Neural cell (in vitro differentiated cells): ENCODE data around the gene INPP5F. TPM values are rescaled to one million over a fixed set of nuclear protein-coding genes. Genes with fewer than 3 reads are reported as not detected.

Experiments used
- H2AFZ ChIP-seq: fragments of 200-600, 300-800 bp; sonication (generic), shearing (Covaris generic); 2 replicates; pipeline ENCODE4 v1.6.0; 2014; ENCODE audit warnings: low read depth, mild to moderate bottlenecking, antibody characterized with exemption, low read length, moderate library complexity
- H3F3A ChIP-seq: fragments of 200-600 bp; shearing (Covaris generic); 2 replicates; pipeline ENCODE4 v1.6.1; 2016; ENCODE audit warnings: mild to moderate bottlenecking, moderate library complexity, mixed read lengths, antibody characterized with exemption, low read length; ENCODE audit not compliant: insufficient read depth, poor library complexity, severe bottlenecking
- H3K27ac ChIP-seq: fragments of 200-600, 300-800 bp; sonication (generic), shearing (Covaris generic); 2 replicates; pipeline ENCODE4 v1.5.1; 2014; ENCODE audit warnings: mild to moderate bottlenecking, low read length, moderate library complexity
- H3K27me3 ChIP-seq: fragments of 300-800, 200-600 bp; sonication (generic), shearing (Covaris generic); 2 replicates; pipeline ENCODE4 v1.6.0; 2014; ENCODE audit warnings: mild to moderate bottlenecking, low read depth, low read length, moderate library complexity; ENCODE audit not compliant: insufficient read depth
- H3K36me3 ChIP-seq: fragments of 300-800, 200-600 bp; sonication (generic), shearing (Covaris generic); 2 replicates; pipeline ENCODE4 v1.5.1; 2014; ENCODE audit warnings: mild to moderate bottlenecking, antibody characterized with exemption, low read length, moderate library complexity; ENCODE audit not compliant: insufficient read depth
- H3K4me2 ChIP-seq: fragments of 300-800, 200-600 bp; sonication (generic), shearing (Covaris generic); 2 replicates; pipeline ENCODE4 v1.6.0; 2014; ENCODE audit warnings: mild to moderate bottlenecking, low read length
- H3K4me3 ChIP-seq: fragments of 300-800, 200-600 bp; sonication (generic), shearing (Covaris generic); 2 replicates; pipeline ENCODE4 v1.5.1; 2014; ENCODE audit warnings: mild to moderate bottlenecking, low read length, moderate library complexity
- H3K79me2 ChIP-seq: fragments of 200-600 bp; shearing (Covaris generic); replicated peaks from 2 replicates; pipeline ENCODE4 v1.6.0; 2014; ENCODE audit warnings: mild to moderate bottlenecking, low read length, moderate library complexity; ENCODE audit not compliant: insufficient read depth
- H3K9ac ChIP-seq: fragments of 300-800, 200-600 bp; sonication (generic), shearing (Covaris generic); 2 replicates; pipeline ENCODE4 v1.6.1; 2016; ENCODE audit warnings: mild to moderate bottlenecking, low read length, mixed read lengths
- H3K9me2 ChIP-seq: fragments of 200-600 bp; shearing (Covaris generic); 2 replicates; pipeline ENCODE4 v1.6.1; 2016; ENCODE audit warnings: mild to moderate bottlenecking, low read length, mixed read lengths; ENCODE audit not compliant: insufficient read depth
- H3K9me3 ChIP-seq: fragments of 200-600, 300-800 bp; sonication (generic), shearing (Covaris generic); 2 replicates; pipeline ENCODE4 v1.6.1; 2016; ENCODE audit warnings: mild to moderate bottlenecking, mixed run types, low read length, moderate library complexity, mixed read lengths
- H4K20me1 ChIP-seq: fragments of 200-600 bp; shearing (Covaris generic); 2 replicates; pipeline ENCODE4 v1.6.1; 2016; ENCODE audit warnings: mild to moderate bottlenecking, mixed run types; ENCODE audit not compliant: insufficient read depth
- CTCF ChIP-seq: fragments of 450-650 bp; IDR thresholded peaks from 2 replicates; pipeline ENCODE4 v1.5.1; 2014; ENCODE audit warnings: antibody characterized with exemption, mild to moderate bottlenecking, moderate library complexity; ENCODE audit not compliant: poor library complexity, severe bottlenecking
- EP300 ChIP-seq: fragments of 450-650 bp; conservative IDR thresholded peaks from 2 replicates; pipeline ENCODE4 v1.6.1; 2014; ENCODE audit warnings: antibody characterized with exemption, mild to moderate bottlenecking, moderate library complexity; ENCODE audit not compliant: poor library complexity, severe bottlenecking
- EZH2 ChIP-seq: fragments of 200-600, 300-800 bp; shearing (Covaris generic), sonication (generic); IDR thresholded peaks from 2 replicates; pipeline ENCODE4 v1.6.1; 2014; ENCODE audit warnings: antibody characterized with exemption, low read length, borderline replicate concordance, mild to moderate bottlenecking; ENCODE audit not compliant: insufficient read depth, poor library complexity, severe bottlenecking
- MXI1 ChIP-seq: fragments of 450-650 bp; conservative IDR thresholded peaks from 2 replicates; pipeline ENCODE4 v1.6.1; 2014; ENCODE audit warnings: antibody characterized with exemption, mild to moderate bottlenecking; ENCODE audit not compliant: poor library complexity, severe bottlenecking
- POLR2AphosphoS5 ChIP-seq: IDR thresholded peaks from 2 replicates; pipeline ENCODE4 v1.6.1; 2012
- RAD21 ChIP-seq: fragments of 450-650 bp; conservative IDR thresholded peaks from 2 replicates; pipeline ENCODE4 v1.6.1; 2014; ENCODE audit warnings: antibody characterized with exemption, mild to moderate bottlenecking, moderate library complexity
- REST ChIP-seq: IDR thresholded peaks from 2 replicates; pipeline ENCODE4 v1.6.1; 2012; ENCODE audit warnings: borderline replicate concordance
- SMC3 ChIP-seq: fragments of 450-650 bp; conservative IDR thresholded peaks from 2 replicates; pipeline ENCODE4 v1.6.1; 2014; ENCODE audit warnings: antibody characterized with exemption, mild to moderate bottlenecking, moderate library complexity; ENCODE audit not compliant: poor library complexity
- TAF1 ChIP-seq: IDR thresholded peaks from 2 replicates; pipeline ENCODE4 v1.6.1; 2012; ENCODE audit warnings: low read depth
- polyA plus RNA-seq: library from polyadenylated mRNA; depleted of rRNA; stranded (reverse); fragments of >200 nt; gene quantifications from 2 replicates; pipeline ENCODE4 v1.2.3, GENCODE V29; 2014

The INPP5F gene
- polyA plus RNA-seq, 1 donor from 2014 or later, result 114 TPM

- Histone ChIP-seq H3K4me2 (no peak overlapping the region), H3K4me3 (no peak overlapping the region), H3K9me2 (no peaks in the 10 kb centered on the region), H3K9me3 (no peaks in the 10 kb centered on the region), H3K9ac (no peak overlapping the region), H3K27ac (no peak overlapping the region), H3F3A (no peaks in the 10 kb centered on the region), H4K20me1 (no peaks in the 10 kb centered on the region), H3K27me3 (no peaks in the 10 kb centered on the region), H3K36me3 (peaks cover 8% of the 10 kb centered on the region), H3K79me2 (no peaks in the 10 kb centered on the region), H2AFZ (no peak overlapping the region)
- no peak for TF ChIP-seq EZH2
- no peak for TF ChIP-seq SMC3
- no peak for TF ChIP-seq TAF1
- TF ChIP-seq RAD21, result no peak
- TF ChIP-seq EP300, result no peak
- TF ChIP-seq POLR2AphosphoS5, result no peak
- no peak for TF ChIP-seq CTCF
Measured at GRCh38 chr10:119830851-119831250, 105.0 kb downstream of the INPP5F start.

- H3K27ac ChIP-seq, result no peak overlapping the region
- no peak overlapping the region for H3K4me3 ChIP-seq
- H3K9ac ChIP-seq, result no peak overlapping the region
- H3K9me3 ChIP-seq, result no peaks in the 10 kb centered on the region
- H3K79me2 ChIP-seq, result no peaks in the 10 kb centered on the region
- no peak for TF ChIP-seq REST
- no peak for TF ChIP-seq CTCF
- TF ChIP-seq POLR2AphosphoS5, result no peak
- no peak for TF ChIP-seq RAD21
- no peak for TF ChIP-seq EP300
- TF ChIP-seq TAF1, result no peak
- no peak for TF ChIP-seq SMC3
- no peak for TF ChIP-seq MXI1
- no peak for TF ChIP-seq EZH2
- H2AFZ ChIP-seq, result no peak overlapping the region
- H3K27me3 ChIP-seq, result no peaks in the 10 kb centered on the region
- H4K20me1 ChIP-seq, result no peaks in the 10 kb centered on the region
- no peaks in the 10 kb centered on the region for H3F3A ChIP-seq
- no peaks in the 10 kb centered on the region for H3K9me2 ChIP-seq
- no peak overlapping the region for H3K4me2 ChIP-seq
- H3K36me3 ChIP-seq, result peaks cover 8% of the 10 kb centered on the region
Measured at GRCh38 chr10:119831656-119832055, 105.8 kb downstream of the INPP5F start.
